Measurements from ENCODE around the gene TCP11L2. TPM values are rescaled to one million over a fixed set of nuclear protein-coding genes. Genes with fewer than 3 reads are reported as not detected.

TCP11L2 gene
- total and polyA plus RNA-seq, 9 of the 15 experiments (the other 6 are each of a cell fraction or from before 2014, with no cell fraction given) = 0.39 to 4.5 (median 1.3) TPM

DNA sequence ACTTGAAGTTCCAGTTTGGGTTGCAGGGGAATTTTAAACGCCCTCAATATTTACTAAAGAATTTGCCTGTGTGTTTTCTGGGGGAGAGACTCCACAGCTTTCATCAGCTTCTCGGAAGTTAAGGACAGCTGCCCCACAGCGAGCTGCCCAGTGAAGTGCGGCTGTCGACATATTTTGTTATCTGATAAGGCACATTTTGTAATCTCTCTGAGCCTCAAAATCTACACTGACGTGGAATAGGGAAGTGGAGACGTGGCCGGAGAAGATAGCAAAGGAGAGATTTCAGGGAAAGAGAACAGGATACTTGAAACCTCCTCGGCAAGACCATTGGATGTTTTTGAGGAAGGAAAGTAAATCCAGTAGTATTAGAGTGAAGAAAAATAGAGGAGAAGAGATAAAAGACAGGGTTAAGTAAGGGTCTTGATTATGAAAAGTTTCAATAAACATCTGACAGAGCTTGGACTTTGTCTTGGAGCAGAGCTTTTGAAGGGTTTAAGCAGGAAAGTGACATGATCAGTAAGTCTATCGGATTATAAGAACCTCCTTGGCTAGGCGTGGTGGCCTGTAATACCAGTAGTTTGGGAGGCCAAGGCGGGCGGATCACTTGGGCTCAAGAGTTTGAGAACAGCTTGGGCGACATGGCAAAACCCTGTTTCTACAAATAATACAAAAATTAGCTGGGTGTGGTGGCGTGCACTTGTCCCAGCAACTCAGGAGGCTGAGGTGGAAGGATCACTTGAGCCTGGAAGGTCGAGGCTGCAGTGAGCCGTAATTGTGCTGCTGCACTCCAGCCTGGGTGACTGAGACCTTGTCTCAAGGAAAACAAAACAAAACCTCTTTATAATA is 56.1 kb downstream of the TCP11L2 start (continued):
- peak; percentile 35 to 92; a peak in 2 of 4 replicates for TF ChIP-seq ARNT (IDR thresholded peaks at IDR 0.05)
- TF ChIP-seq TAF15 (IDR thresholded peaks at IDR 0.05; ENCODE audit: low read depth, low read length) = no peak
- no peak for TF ChIP-seq SRSF9 (IDR thresholded peaks at IDR 0.05; ENCODE audit: borderline replicate concordance, low read depth, low read length)
- no peak for TF ChIP-seq TOE1 (IDR thresholded peaks at IDR 0.05; ENCODE audit: borderline replicate concordance)
- no peak for TF ChIP-seq TOE1 (CRISPR knock-in tag; IDR thresholded peaks at IDR 0.05; ENCODE audit: borderline replicate concordance, low read depth)
- TF ChIP-seq ZNF12 (CRISPR knock-in tag; IDR thresholded peaks at IDR 0.05) = no peak
- TF ChIP-seq, protein P1, sequence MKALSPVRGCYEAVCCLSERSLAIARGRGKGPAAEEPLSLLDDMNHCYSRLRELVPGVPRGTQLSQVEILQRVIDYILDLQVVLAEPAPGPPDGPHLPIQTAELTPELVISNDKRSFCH (CRISPR knock-in tag; IDR thresholded peaks at IDR 0.05) = no peak
- TF ChIP-seq, protein P1 (tag; IDR thresholded peaks at IDR 0.05) = no peak
- TF ChIP-seq, protein P2, sequence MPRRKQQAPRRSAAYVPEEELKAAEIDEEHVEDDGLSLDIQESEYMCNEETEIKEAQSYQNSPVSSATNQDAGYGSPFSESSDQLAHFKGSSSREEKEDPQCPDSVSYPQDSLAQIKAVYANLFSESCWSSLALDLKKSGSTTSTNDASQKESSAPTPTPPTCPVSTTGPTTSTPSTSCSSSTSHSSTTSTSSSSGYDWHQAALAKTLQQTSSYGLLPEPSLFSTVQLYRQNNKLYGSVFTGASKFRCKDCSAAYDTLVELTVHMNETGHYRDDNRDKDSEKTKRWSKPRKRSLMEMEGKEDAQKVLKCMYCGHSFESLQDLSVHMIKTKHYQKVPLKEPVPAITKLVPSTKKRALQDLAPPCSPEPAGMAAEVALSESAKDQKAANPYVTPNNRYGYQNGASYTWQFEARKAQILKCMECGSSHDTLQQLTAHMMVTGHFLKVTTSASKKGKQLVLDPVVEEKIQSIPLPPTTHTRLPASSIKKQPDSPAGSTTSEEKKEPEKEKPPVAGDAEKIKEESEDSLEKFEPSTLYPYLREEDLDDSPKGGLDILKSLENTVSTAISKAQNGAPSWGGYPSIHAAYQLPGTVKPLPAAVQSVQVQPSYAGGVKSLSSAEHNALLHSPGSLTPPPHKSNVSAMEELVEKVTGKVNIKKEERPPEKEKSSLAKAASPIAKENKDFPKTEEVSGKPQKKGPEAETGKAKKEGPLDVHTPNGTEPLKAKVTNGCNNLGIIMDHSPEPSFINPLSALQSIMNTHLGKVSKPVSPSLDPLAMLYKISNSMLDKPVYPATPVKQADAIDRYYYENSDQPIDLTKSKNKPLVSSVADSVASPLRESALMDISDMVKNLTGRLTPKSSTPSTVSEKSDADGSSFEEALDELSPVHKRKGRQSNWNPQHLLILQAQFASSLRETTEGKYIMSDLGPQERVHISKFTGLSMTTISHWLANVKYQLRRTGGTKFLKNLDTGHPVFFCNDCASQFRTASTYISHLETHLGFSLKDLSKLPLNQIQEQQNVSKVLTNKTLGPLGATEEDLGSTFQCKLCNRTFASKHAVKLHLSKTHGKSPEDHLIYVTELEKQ (CRISPR knock-in tag; IDR thresholded peaks at IDR 0.05) = no peak
- TF ChIP-seq KLF13 (tag; IDR thresholded peaks at IDR 0.05; ENCODE audit: borderline replicate concordance, low read depth) = no peak
- no peak for TF ChIP-seq ZNF76 (CRISPR knock-in tag; IDR thresholded peaks at IDR 0.05; ENCODE audit: borderline replicate concordance)
- no peak; the same call in 1 of the 2 replicates for TF ChIP-seq KLF6 (CRISPR knock-in tag; IDR thresholded peaks at IDR 0.05; ENCODE audit: borderline replicate concordance)
- TF ChIP-seq PHB (CRISPR knock-in tag; IDR thresholded peaks at IDR 0.05) = no peak
- no peak for TF ChIP-seq MEF2D (tag; conservative IDR thresholded peaks at IDR 0.05; ENCODE audit: low read depth)
- TF ChIP-seq, protein P3, sequence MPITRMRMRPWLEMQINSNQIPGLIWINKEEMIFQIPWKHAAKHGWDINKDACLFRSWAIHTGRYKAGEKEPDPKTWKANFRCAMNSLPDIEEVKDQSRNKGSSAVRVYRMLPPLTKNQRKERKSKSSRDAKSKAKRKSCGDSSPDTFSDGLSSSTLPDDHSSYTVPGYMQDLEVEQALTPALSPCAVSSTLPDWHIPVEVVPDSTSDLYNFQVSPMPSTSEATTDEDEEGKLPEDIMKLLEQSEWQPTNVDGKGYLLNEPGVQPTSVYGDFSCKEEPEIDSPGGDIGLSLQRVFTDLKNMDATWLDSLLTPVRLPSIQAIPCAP (CRISPR knock-in tag; IDR thresholded peaks at IDR 0.05; ENCODE audit: borderline replicate concordance) = no peak
- TF ChIP-seq CSDE1 (IDR thresholded peaks at IDR 0.05) = no peak; a peak in 1 of 4 replicates
- TF ChIP-seq SREBF2 (CRISPR knock-in tag; IDR thresholded peaks at IDR 0.05) = no peak
- TF ChIP-seq ZNF75A (CRISPR knock-in tag; IDR thresholded peaks at IDR 0.05) = no peak
- no peak for TF ChIP-seq ZNF431 (CRISPR knock-in tag; IDR thresholded peaks at IDR 0.05)
- TF ChIP-seq ZNF274 (IDR thresholded peaks at IDR 0.05; ENCODE audit: borderline replicate concordance, low read depth, low read length) = no peak
- TF ChIP-seq, protein P4, sequence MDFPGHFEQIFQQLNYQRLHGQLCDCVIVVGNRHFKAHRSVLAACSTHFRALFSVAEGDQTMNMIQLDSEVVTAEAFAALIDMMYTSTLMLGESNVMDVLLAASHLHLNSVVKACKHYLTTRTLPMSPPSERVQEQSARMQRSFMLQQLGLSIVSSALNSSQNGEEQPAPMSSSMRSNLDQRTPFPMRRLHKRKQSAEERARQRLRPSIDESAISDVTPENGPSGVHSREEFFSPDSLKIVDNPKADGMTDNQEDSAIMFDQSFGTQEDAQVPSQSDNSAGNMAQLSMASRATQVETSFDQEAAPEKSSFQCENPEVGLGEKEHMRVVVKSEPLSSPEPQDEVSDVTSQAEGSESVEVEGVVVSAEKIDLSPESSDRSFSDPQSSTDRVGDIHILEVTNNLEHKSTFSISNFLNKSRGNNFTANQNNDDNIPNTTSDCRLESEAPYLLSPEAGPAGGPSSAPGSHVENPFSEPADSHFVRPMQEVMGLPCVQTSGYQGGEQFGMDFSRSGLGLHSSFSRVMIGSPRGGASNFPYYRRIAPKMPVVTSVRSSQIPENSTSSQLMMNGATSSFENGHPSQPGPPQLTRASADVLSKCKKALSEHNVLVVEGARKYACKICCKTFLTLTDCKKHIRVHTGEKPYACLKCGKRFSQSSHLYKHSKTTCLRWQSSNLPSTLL (IDR thresholded peaks at IDR 0.05) = no peak
